Spleen (tissue), 7 donors: Measurements from ENCODE around the gene MKS1.

Experiments
- POLR2A ChIP-seq, 3 donors: fragments of 450-650 bp; IDR thresholded peaks; one replicate each; pipeline ENCODE4 v1.5.1; 2017; ENCODE audit warnings: antibody characterized with exemption in 3 of 3, mild to moderate bottlenecking in 1 of 3
- TF ChIP-seq, protein P1 (sequence below), 11 experiments: fragments of 200-600 bp in 7 of 11; fragments of 450-650 bp in 4 of 11; sonication (generic) in 4 of 11; IDR thresholded peaks in 8 of 11; conservative IDR thresholded peaks in 3 of 11; 1 replicate in 7 of 11; 2 replicates in 4 of 11; pipeline versions ENCODE4 v1.4.0 to v1.8.0; 2016 to 2021; ENCODE audit warnings: antibody characterized with exemption in 11 of 11, inconsistent platforms in 4 of 11, mild to moderate bottlenecking in 1 of 11
- donor health status: DM: no; HTN: no; CAD: no; lungs with moderate emphysema.
- donor health status: DM: no; HTN: no; CAD: no.
- donor health status: DM: no; HTN: no; CAD: no.

- TF ChIP-seq, protein P1, sequence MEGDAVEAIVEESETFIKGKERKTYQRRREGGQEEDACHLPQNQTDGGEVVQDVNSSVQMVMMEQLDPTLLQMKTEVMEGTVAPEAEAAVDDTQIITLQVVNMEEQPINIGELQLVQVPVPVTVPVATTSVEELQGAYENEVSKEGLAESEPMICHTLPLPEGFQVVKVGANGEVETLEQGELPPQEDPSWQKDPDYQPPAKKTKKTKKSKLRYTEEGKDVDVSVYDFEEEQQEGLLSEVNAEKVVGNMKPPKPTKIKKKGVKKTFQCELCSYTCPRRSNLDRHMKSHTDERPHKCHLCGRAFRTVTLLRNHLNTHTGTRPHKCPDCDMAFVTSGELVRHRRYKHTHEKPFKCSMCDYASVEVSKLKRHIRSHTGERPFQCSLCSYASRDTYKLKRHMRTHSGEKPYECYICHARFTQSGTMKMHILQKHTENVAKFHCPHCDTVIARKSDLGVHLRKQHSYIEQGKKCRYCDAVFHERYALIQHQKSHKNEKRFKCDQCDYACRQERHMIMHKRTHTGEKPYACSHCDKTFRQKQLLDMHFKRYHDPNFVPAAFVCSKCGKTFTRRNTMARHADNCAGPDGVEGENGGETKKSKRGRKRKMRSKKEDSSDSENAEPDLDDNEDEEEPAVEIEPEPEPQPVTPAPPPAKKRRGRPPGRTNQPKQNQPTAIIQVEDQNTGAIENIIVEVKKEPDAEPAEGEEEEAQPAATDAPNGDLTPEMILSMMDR (IDR thresholded peaks at IDR 0.05 in 8 of 11, conservative IDR thresholded peaks at IDR 0.05 in 3 of 11), result no peak
- no peak for TF ChIP-seq POLR2A (IDR thresholded peaks at IDR 0.05)
Measured at GRCh38 chr17:58210922-58211321, 8.1 kb downstream of the MKS1 start.
